GM23338 (cell line): ENCODE data around the gene KAT2B. TPM values are rescaled to one million over a fixed set of nuclear protein-coding genes. Genes with fewer than 3 reads are reported as not detected.
A peak's percentile ranks its signal among the peaks of the same experiment; 100 is the strongest.

Source experiments
- ATAC-seq: fragments of 200-7000 bp; cut with Tn5 transposase; 3 replicates; pipeline ENCODE4 v1.9.1; 2020
- DNase-seq: peaks from one replicate; pipeline ENCODE4 v3.0.0-alpha.2; 2015; ENCODE audit warnings: low spot score
- H2AFZ ChIP-seq: fragments of 200-600 bp; sonication (generic); 2 replicates; pipeline ENCODE4 v1.8.0; 2016; ENCODE audit warnings: antibody characterized with exemption, mild to moderate bottlenecking, moderate library complexity
- H3F3A ChIP-seq: fragments of 200-600 bp; sonication (generic); replicated peaks from 2 replicates; pipeline ENCODE4 v1.8.0; 2017; ENCODE audit warnings: antibody characterized with exemption, mixed run types, low read depth
- H3K27ac ChIP-seq: fragments of 200-600 bp; sonication (generic); 2 replicates; pipeline ENCODE4 v1.6.1; 2016; ENCODE audit warnings: low read depth
- H3K27me3 ChIP-seq: fragments of 200-600 bp; sonication (generic); 2 replicates; pipeline ENCODE4 v1.8.0; 2016; ENCODE audit warnings: mild to moderate bottlenecking, mixed run types, moderate library complexity; ENCODE audit not compliant: insufficient read depth
- H3K36me3 ChIP-seq: fragments of 200-600 bp; sonication (generic); 2 replicates; pipeline ENCODE4 v1.8.0; 2016; ENCODE audit warnings: mild to moderate bottlenecking; ENCODE audit not compliant: insufficient read depth
- H3K4me1 ChIP-seq: fragments of 200-600 bp; sonication (generic); 2 replicates; pipeline ENCODE4 v1.8.0; 2016; ENCODE audit warnings: mild to moderate bottlenecking, moderate library complexity; ENCODE audit not compliant: insufficient read depth
- H3K4me2 ChIP-seq: fragments of 200-600 bp; sonication (generic); 2 replicates; pipeline ENCODE4 v1.7.1; 2017; ENCODE audit warnings: mixed run types
- H3K4me3 ChIP-seq: fragments of 200-600 bp; sonication (generic); 2 replicates; pipeline ENCODE4 v1.6.1; 2016; ENCODE audit warnings: mixed run types
- H3K79me2 ChIP-seq: fragments of 200-600 bp; sonication (generic); replicated peaks from 2 replicates; pipeline ENCODE4 v1.8.0; 2017; ENCODE audit warnings: mild to moderate bottlenecking; ENCODE audit not compliant: insufficient read depth
- H3K9me2 ChIP-seq: fragments of 200-600 bp; sonication (generic); 2 replicates; pipeline ENCODE4 v1.8.0; 2017; ENCODE audit not compliant: insufficient read depth
- H4K20me1 ChIP-seq: fragments of 200-600 bp; sonication (generic); replicated peaks from 2 replicates; pipeline ENCODE4 v1.8.0; 2017; ENCODE audit warnings: mild to moderate bottlenecking; ENCODE audit not compliant: insufficient read depth
- H3K27ac Mint-ChIP-seq: 2 replicates; pipeline ENCODE4 v1.8.0; 2020; ENCODE audit warnings: inconsistent platforms, mild to moderate bottlenecking, moderate library complexity, mixed read lengths
- H3K27me3 Mint-ChIP-seq: 3 replicates; pipeline ENCODE4 v1.8.0; 2022; ENCODE audit warnings: low read depth, mild to moderate bottlenecking, moderate library complexity, mixed read lengths, inconsistent platforms; ENCODE audit not compliant: insufficient read depth, poor library complexity
- H3K36me3 Mint-ChIP-seq: 3 replicates; pipeline ENCODE4 v1.8.0; 2021; ENCODE audit warnings: low read depth, mild to moderate bottlenecking, inconsistent platforms, moderate library complexity, mixed read lengths
- H3K4me1 Mint-ChIP-seq: 3 replicates; pipeline ENCODE4 v1.8.0; 2020; ENCODE audit warnings: mild to moderate bottlenecking, inconsistent platforms, mixed read lengths
- H3K4me3 Mint-ChIP-seq: 3 replicates; pipeline ENCODE4 v1.8.0; 2021; ENCODE audit warnings: moderate library complexity, mild to moderate bottlenecking, inconsistent platforms, mixed read lengths
- H3K9me3 Mint-ChIP-seq: 3 replicates; pipeline ENCODE4 v1.8.0; 2020; ENCODE audit warnings: moderate library complexity, mild to moderate bottlenecking, inconsistent platforms, mixed read lengths
- CREB1 ChIP-seq: fragments of 250-450 bp; sonication (Bioruptor Pico); IDR thresholded peaks from 2 replicates; pipeline ENCODE4 v1.5.0; 2020; ENCODE audit warnings: low read depth, mild to moderate bottlenecking, moderate library complexity
- POLR2AphosphoS5 ChIP-seq: IDR thresholded peaks from 2 replicates; pipeline ENCODE4 v1.6.1; 2016; ENCODE audit warnings: antibody characterized with exemption, low read depth
- polyA plus RNA-seq: library from polyadenylated mRNA; unstranded; fragments of >200 nt; fragmentation: Nextera tagmentation; extraction: Ambion mirVana; gene quantifications from 2 replicates; pipeline ENCODE4 v1.2.1, GENCODE V29; 2016
- total RNA-seq: library from RNA; depleted of rRNA; stranded (reverse); fragments of >200 nt; shearing (Covaris generic); gene quantifications from 2 replicates; pipeline ENCODE4 v1.2.3, GENCODE V29; 2014
- TF ChIP-seq, protein P1 (sequence below): IDR thresholded peaks from 2 replicates; pipeline ENCODE4 v1.6.1; 2016; ENCODE audit warnings: antibody characterized with exemption
- TF ChIP-seq, protein P2 (sequence below): fragments of 250-450 bp; sonication (Bioruptor Pico); IDR thresholded peaks from 2 replicates; pipeline ENCODE4 v1.5.0; 2020; ENCODE audit warnings: mild to moderate bottlenecking, moderate library complexity

KAT2B gene
- total and polyA plus RNA-seq, 2 experiments from 2014 or later, result 1.3 to 4.4 TPM

DNA sequence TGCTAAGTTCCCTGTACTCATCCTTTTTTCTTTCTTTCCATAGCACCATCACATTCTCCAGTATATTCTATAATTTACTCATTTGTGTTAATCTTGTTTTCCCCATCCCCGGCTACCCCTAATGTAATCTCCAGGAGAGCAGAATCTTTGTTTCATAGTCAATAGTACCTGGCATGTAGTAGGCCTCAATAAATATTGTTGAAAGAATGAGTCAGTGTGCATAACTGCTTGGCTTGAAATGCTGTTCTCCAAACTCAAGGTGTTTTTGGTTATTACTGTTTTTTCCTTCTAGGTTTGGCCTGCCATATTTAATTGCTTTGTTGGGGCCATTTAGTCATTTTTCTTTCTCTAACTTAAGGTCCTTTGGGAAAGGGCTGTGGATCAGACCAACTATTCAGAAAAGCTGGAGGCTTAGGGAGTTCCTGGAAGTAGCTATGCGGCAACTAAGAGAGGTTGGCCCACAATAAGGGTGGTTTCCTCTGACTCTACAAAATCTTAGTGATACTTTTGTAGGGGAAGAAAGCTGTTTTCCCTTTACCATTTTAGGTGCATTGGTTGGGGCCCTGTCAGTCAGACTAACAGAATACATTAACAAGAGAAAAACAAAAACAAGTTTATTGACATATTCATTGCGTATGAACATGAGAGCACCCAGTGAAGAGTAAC, 28.4 kb downstream of the KAT2B start:
- Histone ChIP-seq H3K79me2 (no peaks in the 10 kb centered on the region), H3K4me3 (no peak overlapping the region), H3K4me2 (no peak overlapping the region), H3K4me1 (peaks cover 21% of the 10 kb centered on the region), H2AFZ (no peak overlapping the region), H3K27ac (no peak overlapping the region), H3K27me3 (peaks cover 28% of the 10 kb centered on the region), H3F3A (no peaks in the 10 kb centered on the region), H4K20me1 (no peaks in the 10 kb centered on the region; the same call in 1 of the 2 replicates), H3K9me2 (no peaks in the 10 kb centered on the region), H3K36me3 (no peaks in the 10 kb centered on the region)
- Mint-ChIP-seq H3K4me3 (no peak overlapping the region), H3K36me3 (no peaks in the 10 kb centered on the region), H3K27me3 (peaks cover 17% of the 10 kb centered on the region), H3K9me3 (no peaks in the 10 kb centered on the region; the same call in 2 of the 3 replicates), H3K4me1 (peaks cover 26% of the 10 kb centered on the region), H3K27ac (no peak overlapping the region)
- DNase-seq (no peak), ATAC-seq (no peak)
- TF ChIP-seq, protein P1, sequence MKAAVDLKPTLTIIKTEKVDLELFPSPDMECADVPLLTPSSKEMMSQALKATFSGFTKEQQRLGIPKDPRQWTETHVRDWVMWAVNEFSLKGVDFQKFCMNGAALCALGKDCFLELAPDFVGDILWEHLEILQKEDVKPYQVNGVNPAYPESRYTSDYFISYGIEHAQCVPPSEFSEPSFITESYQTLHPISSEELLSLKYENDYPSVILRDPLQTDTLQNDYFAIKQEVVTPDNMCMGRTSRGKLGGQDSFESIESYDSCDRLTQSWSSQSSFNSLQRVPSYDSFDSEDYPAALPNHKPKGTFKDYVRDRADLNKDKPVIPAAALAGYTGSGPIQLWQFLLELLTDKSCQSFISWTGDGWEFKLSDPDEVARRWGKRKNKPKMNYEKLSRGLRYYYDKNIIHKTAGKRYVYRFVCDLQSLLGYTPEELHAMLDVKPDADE, result no peak

DNA sequence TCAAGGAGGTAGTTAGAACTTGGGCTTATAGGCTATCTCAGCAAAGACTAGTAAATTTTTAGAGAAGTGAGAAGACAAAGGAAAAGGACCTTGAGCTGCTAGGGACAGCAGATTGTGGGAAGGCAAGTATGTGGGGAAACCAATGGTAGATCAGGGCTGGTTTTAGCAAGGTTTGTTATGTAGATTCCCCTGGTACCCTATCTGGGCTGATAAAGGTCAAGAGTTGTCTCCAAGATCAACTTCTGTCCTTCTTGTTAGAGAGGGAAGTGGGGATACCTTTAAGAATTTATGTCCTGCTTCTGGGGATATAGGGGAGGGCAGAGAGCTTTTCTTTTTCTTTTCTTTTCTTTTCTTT, 28.9 kb downstream of the KAT2B start:
- ATAC-seq (peak; percentile 91), DNase-seq (peak; percentile 59)
- Histone ChIP-seq H3K4me1 (peaks cover 27% of the 10 kb centered on the region), H3K79me2 (no peaks in the 10 kb centered on the region), H3F3A (no peaks in the 10 kb centered on the region), H3K9me2 (no peaks in the 10 kb centered on the region), H3K36me3 (no peaks in the 10 kb centered on the region), H3K4me3 (no peak overlapping the region), H3K4me2 (no peak overlapping the region), H3K27ac (no peak overlapping the region), H2AFZ (no peak overlapping the region), H3K27me3 (peaks cover 28% of the 10 kb centered on the region), H4K20me1 (no peaks in the 10 kb centered on the region; the same call in 1 of the 2 replicates)
- H3K27me3 Mint-ChIP-seq, result peaks cover 17% of the 10 kb centered on the region
- H3K4me1 Mint-ChIP-seq, result peaks cover 31% of the 10 kb centered on the region
- no peaks in the 10 kb centered on the region; the same call in 2 of the 3 replicates for H3K9me3 Mint-ChIP-seq
- no peak for TF ChIP-seq CREB1 (CRISPR knock-in tag)
- TF ChIP-seq, protein P2, sequence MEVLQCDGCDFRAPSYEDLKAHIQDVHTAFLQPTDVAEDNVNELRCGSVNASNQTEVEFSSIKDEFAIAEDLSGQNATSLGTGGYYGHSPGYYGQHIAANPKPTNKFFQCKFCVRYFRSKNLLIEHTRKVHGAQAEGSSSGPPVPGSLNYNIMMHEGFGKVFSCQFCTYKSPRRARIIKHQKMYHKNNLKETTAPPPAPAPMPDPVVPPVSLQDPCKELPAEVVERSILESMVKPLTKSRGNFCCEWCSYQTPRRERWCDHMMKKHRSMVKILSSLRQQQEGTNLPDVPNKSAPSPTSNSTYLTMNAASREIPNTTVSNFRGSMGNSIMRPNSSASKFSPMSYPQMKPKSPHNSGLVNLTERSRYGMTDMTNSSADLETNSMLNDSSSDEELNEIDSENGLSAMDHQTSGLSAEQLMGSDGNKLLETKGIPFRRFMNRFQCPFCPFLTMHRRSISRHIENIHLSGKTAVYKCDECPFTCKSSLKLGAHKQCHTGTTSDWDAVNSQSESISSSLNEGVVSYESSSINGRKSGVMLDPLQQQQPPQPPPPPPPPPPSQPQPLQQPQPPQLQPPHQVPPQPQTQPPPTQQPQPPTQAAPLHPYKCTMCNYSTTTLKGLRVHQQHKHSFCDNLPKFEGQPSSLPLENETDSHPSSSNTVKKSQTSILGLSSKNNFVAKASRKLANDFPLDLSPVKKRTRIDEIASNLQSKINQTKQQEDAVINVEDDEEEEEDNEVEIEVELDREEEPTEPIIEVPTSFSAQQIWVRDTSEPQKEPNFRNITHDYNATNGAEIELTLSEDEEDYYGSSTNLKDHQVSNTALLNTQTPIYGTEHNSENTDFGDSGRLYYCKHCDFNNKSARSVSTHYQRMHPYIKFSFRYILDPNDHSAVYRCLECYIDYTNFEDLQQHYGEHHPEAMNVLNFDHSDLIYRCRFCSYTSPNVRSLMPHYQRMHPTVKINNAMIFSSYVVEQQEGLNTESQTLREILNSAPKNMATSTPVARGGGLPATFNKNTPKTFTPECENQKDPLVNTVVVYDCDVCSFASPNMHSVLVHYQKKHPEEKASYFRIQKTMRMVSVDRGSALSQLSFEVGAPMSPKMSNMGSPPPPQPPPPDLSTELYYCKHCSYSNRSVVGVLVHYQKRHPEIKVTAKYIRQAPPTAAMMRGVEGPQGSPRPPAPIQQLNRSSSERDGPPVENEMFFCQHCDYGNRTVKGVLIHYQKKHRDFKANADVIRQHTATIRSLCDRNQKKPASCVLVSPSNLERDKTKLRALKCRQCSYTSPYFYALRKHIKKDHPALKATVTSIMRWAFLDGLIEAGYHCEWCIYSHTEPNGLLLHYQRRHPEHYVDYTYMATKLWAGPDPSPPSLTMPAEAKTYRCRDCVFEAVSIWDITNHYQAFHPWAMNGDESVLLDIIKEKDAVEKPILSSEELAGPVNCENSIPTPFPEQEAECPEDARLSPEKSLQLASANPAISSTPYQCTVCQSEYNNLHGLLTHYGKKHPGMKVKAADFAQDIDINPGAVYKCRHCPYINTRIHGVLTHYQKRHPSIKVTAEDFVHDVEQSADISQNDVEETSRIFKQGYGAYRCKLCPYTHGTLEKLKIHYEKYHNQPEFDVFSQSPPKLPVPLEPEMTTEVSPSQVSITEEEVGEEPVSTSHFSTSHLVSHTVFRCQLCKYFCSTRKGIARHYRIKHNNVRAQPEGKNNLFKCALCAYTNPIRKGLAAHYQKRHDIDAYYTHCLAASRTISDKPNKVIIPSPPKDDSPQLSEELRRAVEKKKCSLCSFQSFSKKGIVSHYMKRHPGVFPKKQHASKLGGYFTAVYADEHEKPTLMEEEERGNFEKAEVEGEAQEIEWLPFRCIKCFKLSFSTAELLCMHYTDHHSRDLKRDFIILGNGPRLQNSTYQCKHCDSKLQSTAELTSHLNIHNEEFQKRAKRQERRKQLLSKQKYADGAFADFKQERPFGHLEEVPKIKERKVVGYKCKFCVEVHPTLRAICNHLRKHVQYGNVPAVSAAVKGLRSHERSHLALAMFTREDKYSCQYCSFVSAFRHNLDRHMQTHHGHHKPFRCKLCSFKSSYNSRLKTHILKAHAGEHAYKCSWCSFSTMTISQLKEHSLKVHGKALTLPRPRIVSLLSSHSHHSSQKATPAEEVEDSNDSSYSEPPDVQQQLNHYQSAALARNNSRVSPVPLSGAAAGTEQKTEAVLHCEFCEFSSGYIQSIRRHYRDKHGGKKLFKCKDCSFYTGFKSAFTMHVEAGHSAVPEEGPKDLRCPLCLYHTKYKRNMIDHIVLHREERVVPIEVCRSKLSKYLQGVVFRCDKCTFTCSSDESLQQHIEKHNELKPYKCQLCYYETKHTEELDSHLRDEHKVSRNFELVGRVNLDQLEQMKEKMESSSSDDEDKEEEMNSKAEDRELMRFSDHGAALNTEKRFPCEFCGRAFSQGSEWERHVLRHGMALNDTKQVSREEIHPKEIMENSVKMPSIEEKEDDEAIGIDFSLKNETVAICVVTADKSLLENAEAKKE (CRISPR knock-in tag), result peak; percentile 32; the same call in 1 of the 2 replicates
- TF ChIP-seq POLR2AphosphoS5, result peak; percentile 42; the same call in 1 of the 2 replicates
- no peak overlapping the region for H3K4me3 Mint-ChIP-seq
- H3K36me3 Mint-ChIP-seq, result no peaks in the 10 kb centered on the region
- H3K27ac Mint-ChIP-seq, result no peak overlapping the region
